GM19455 (cell line): ENCODE data around the gene DDI1.

Experiments
- ATAC-seq: cut with Tn5 transposase; IDR thresholded peaks from one replicate; pipeline ENCODE4 v1.9.1; 2021; ENCODE audit not compliant: unreplicated experiment

The DDI1 gene

DNA sequence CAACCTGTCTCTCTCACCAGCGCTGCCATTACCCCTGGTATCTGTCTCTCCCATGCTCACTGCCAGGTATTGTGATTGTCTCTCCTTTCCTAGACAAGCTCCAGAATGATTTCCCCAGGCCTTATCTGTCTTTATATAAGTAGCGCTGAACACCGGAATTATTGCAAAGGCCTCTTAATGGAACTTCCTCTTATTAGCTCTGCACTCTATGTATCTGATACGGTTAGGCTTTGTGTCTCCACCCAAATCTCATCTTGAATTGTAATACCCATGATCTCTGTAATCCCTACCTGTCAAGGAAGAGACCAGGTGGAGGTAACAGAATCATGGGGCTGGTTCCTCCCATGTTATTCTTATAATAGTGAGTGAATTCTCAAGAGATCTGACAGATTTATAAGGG, 39.3 kb downstream of the DDI1 start:
- no peak for ATAC-seq

DNA sequence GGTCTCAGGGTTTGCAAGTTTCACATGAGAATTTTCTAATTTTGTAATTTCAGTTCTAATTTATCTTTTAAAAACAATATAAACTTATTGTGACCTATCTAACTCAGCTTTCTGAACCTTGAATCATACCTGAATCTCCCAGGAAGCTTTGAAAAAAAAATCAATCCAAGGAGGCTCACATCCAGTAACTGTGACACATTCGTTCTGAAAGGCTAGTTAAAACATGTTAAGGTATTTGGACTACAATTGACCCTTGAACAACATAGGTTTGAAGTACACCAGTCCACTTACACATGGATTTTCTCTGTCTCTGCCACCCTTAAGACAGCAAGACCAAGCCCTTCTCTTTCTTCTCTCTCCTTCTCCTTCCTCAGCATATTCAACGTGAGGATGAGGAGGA, 40.0 kb downstream of the DDI1 start:
- no peak for ATAC-seq

DNA sequence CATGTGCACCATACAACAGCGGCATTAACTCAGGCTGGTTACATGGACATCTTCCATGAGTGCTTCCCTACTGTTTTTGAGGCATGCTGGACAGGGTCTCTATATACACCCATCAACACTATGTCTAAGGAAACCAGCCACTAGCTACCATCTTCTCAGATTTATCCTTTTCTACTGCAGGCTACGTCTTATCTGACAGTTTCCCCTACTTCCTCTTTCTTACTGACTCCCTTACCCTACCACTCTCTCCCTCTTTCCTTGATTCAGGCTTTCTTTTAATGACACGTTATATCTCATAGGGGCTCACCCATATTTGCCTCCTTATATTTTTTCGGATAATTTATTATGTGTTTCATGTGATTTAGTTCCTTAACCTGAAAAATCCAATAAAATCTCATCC, 41.8 kb downstream of the DDI1 start:
- no peak for ATAC-seq

DNA sequence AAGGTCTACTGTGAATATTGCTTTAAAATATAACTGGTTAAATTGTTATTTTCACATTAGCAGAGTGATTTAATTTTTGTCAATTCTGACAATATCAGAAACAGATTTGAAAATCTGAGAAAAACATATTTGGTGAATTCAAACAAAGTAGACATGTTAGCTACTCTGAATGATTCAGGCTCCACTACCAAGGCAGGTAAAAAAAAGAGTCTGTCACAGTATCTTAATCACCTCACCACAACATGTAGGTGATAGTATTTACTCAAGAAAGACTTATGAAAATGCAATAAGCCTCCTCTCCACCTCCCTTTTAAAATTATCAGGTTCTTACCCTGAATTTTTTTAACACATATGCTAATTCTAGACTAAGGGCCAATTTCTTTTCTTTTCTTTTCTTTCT, 42.6 kb downstream of the DDI1 start:
- no peak for ATAC-seq

DNA sequence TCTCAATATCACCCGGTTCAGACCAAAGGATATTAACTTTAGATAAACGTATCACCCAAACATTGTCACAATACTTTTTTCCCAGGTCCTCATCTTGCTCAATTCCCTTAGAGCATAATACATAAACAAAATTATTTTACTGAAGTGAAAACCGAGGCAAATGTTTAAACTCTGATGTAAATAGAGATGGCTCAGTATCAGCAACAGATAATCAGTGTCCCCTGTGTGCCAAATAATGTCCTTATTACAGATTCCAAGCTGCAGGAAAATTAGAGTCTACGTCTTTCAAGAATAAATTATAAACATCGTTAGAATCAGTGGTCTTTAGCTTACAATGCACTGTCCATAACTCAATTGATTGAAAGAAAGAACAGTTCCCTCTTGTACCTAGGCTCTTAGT, 50.2 kb downstream of the DDI1 start:
- ATAC-seq: no peak
